ENCODE results near the gene TBX6.
A peak's percentile ranks its signal among the peaks of the same experiment; 100 is the strongest.
"Not testable (repeated sequence)": the region's sequence is repeated elsewhere in the genome, so short reads cannot be mapped to it uniquely, and the experiment has no call there.

TBX6 gene

DNA sequence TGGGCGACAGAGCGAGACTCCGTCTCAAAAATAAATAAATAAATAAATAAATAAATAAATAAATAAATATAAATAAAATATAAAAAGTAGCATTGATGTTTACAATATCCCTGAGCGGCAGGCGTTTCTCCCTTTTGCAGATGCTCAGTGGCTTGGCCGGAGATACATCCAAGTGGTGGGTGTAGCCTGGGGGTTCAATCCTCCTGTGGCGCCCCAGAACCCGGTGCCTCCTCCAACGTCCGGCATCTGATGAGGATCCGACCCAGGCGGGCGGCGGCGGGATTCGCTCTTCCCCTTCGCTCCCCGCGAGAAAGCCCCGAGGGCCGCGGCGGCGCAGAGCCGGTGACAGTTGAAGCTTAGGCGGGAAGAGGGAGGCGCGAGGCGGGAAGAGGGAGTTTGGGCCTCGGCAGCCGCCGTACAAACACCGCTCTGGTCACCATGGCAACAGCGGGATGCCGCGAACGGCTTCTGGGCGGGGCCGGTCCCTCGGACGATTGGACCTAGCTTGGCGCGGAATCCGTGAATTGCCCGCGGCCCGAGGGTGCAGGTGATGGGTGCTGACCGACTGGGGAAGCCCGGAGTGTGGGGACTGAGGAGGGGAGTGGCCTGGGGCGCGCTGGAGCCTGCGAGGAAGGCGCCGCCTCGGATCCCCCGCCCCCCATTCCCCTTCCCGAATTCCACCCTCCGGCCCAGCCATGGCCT, 38.9 kb downstream of the TBX6 start:
- Histone ChIP-seq H3K27ac (ENCODE audit: low read depth, low read length) (peak overlapping the region; percentile 14), H3K36me3 (ENCODE audit: control insufficient read depth, insufficient read depth, low read length) (no peaks in the 10 kb centered on the region), H3K4me3 (ENCODE audit: low read length) (peak overlapping the region; percentile 84), H3K27me3 (ENCODE audit: control insufficient read depth, insufficient read depth, low read length) (no peaks in the 10 kb centered on the region), H3K9ac (ENCODE audit: low read length) (no peak overlapping the region), H3K4me1 (ENCODE audit: control insufficient read depth, insufficient read depth, low read length) (peaks cover 2% of the 10 kb centered on the region)

DNA sequence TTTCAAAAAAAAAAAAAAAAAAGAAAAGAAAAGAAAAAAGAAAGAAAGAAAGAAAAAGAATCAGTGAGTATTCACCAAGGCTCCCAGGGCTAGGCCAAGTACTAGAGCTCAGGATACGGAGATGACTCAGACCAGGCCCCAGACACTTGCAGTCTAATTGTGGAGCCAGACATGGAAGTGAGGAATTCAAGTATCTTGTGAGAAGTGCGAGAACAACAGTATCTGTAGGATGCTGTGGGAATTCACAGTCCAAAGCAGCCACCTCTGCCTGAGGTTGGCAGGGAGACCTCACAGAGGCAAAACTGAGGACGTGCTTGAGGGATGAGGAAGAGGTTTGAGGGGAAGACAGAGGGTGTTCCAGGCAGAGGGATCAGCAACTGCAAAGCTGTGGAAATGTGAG, 40.2 kb downstream of the TBX6 start:
- Histone ChIP-seq H3K27me3 (ENCODE audit: control insufficient read depth, insufficient read depth, low read length) (no peaks in the 10 kb centered on the region), H3K27ac (ENCODE audit: low read depth, low read length) (no peak overlapping the region), H3K4me3 (ENCODE audit: low read length) (no peak overlapping the region), H3K9ac (ENCODE audit: low read length) (no peak overlapping the region), H3K36me3 (ENCODE audit: control insufficient read depth, insufficient read depth, low read length) (no peaks in the 10 kb centered on the region), H3K4me1 (ENCODE audit: control insufficient read depth, insufficient read depth, low read length) (peaks cover 2% of the 10 kb centered on the region)

DNA sequence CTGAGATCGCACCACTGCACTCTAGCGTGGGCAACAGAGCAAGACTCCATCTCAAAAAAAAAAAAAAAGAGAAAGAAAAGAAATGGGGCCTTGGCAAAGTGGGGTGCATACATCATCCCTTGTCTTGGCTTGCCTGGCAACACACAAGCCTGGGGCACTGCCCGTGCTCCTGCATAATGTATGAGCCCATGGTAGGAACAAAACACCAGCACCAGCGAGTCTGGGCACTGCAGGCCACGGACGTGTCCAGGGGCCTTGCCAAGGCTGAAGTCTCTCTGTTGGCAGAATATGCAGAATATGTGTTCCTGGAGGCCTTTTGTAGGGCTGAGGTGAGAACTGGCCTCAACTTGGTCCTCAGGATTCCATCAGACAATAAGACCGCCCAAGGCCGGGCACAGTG, 41.9 kb downstream of the TBX6 start:
- H3K4me1 ChIP-seq (ENCODE audit: control insufficient read depth, insufficient read depth, low read length) = peaks cover 2% of the 10 kb centered on the region

DNA sequence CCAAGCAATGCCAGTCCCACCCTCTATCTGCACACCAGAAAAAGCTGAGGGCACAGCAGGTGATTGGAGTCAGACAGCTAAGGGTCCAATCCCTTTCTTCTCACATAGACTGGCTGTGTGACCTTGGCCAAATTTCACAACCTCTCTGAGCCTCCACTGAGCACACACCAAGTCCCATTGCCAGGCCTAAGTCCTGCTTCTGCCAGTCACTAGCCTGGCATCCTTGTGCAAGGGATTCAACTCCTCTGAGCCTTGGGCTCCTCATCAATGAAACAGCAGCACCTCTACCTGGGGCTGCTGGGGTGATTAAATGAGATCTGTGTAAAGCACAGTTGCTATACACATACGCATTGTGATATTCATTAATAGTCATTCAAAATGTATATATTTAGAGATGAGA, 45.1 kb downstream of the TBX6 start:
- Histone ChIP-seq H3K9ac (ENCODE audit: low read length) (no peak overlapping the region), H3K4me1 (ENCODE audit: control insufficient read depth, insufficient read depth, low read length) (no peaks in the 10 kb centered on the region), H3K4me3 (ENCODE audit: low read length) (no peak overlapping the region)

More for the DNA sequence above, 41.9 kb downstream of the TBX6 start:
- no peak overlapping the region for H3K4me3 ChIP-seq (ENCODE audit: low read length)
- H3K9ac ChIP-seq (ENCODE audit: low read length) = no peak overlapping the region
- H3K27ac ChIP-seq (ENCODE audit: low read depth, low read length) = no peak overlapping the region
- no peaks in the 10 kb centered on the region for H3K27me3 ChIP-seq (ENCODE audit: control insufficient read depth, insufficient read depth, low read length)
- H3K36me3 ChIP-seq (ENCODE audit: control insufficient read depth, insufficient read depth, low read length) = no peaks in the 10 kb centered on the region

GRCh38 chr16:30046178-30046577, 45.5 kb downstream of the TBX6 start:
- no peak overlapping the region for H3K27ac ChIP-seq (ENCODE audit: low read depth, low read length)
- H3K36me3 ChIP-seq (ENCODE audit: control insufficient read depth, insufficient read depth, low read length) = no peaks in the 10 kb centered on the region
- no peak overlapping the region for H3K9ac ChIP-seq (ENCODE audit: low read length)
- H3K4me1 ChIP-seq (ENCODE audit: control insufficient read depth, insufficient read depth, low read length) = no peaks in the 10 kb centered on the region
- no peak overlapping the region for H3K4me3 ChIP-seq (ENCODE audit: low read length)
- H3K27me3 ChIP-seq (ENCODE audit: control insufficient read depth, insufficient read depth, low read length) = no peaks in the 10 kb centered on the region

More for the DNA sequence above, 45.1 kb downstream of the TBX6 start:
- Histone ChIP-seq H3K36me3 (ENCODE audit: control insufficient read depth, insufficient read depth, low read length) (no peaks in the 10 kb centered on the region), H3K27me3 (ENCODE audit: control insufficient read depth, insufficient read depth, low read length) (no peaks in the 10 kb centered on the region), H3K27ac (ENCODE audit: low read depth, low read length) (no peak overlapping the region)

- Histone ChIP-seq H3K36me3 (ENCODE audit: control insufficient read depth, insufficient read depth, low read length) (no peaks in the 10 kb centered on the region), H3K9ac (ENCODE audit: low read length) (no peak overlapping the region), H3K4me3 (ENCODE audit: low read length) (no peak overlapping the region), H3K4me1 (ENCODE audit: control insufficient read depth, insufficient read depth, low read length) (no peaks in the 10 kb centered on the region), H3K27ac (ENCODE audit: low read depth, low read length) (no peak overlapping the region), H3K27me3 (ENCODE audit: control insufficient read depth, insufficient read depth, low read length) (no peaks in the 10 kb centered on the region)
These were observed 49.9 kb downstream of the TBX6 start for GRCh38 chr16:30041841-30042240.

GRCh38 chr16:30040690-30041089, 51.0 kb downstream of the TBX6 start:
- not testable (repeated sequence) for H3K9ac ChIP-seq (ENCODE audit: low read length); H3K4me3 ChIP-seq (ENCODE audit: low read length); H3K27ac ChIP-seq (ENCODE audit: low read depth, low read length); H3K36me3 ChIP-seq (ENCODE audit: control insufficient read depth, insufficient read depth, low read length); H3K27me3 ChIP-seq (ENCODE audit: control insufficient read depth, insufficient read depth, low read length); H3K4me1 ChIP-seq (ENCODE audit: control insufficient read depth, insufficient read depth, low read length)

GRCh38 chr16:30040221-30040620, 51.5 kb downstream of the TBX6 start:
- no peak overlapping the region for H3K4me3 ChIP-seq (ENCODE audit: low read length)
- H3K36me3 ChIP-seq (ENCODE audit: control insufficient read depth, insufficient read depth, low read length) = no peaks in the 10 kb centered on the region
- H3K9ac ChIP-seq (ENCODE audit: low read length) = no peak overlapping the region
- H3K27me3 ChIP-seq (ENCODE audit: control insufficient read depth, insufficient read depth, low read length) = no peaks in the 10 kb centered on the region
- H3K4me1 ChIP-seq (ENCODE audit: control insufficient read depth, insufficient read depth, low read length) = no peaks in the 10 kb centered on the region
- no peak overlapping the region for H3K27ac ChIP-seq (ENCODE audit: low read depth, low read length)

Data from rectal smooth muscle tissue (tissue), 1 donor.